Upper lobe of right lung (tissue), 1 donor: ENCODE results near the gene NKD1. TPM values are rescaled to one million over a fixed set of nuclear protein-coding genes. Genes with fewer than 3 reads are reported as not detected.

ENCODE experiments used
- ATAC-seq: fragments of 200-7000 bp; cut with Tn5 transposase; one replicate; pipeline ENCODE4 v1.9.1; 2020; ENCODE audit warnings: mild to moderate bottlenecking, moderate library complexity
- DNase-seq: peaks from one replicate; pipeline ENCODE4 v3.0.0-alpha.2; 2020
- H3K27ac ChIP-seq: fragments of 200-600 bp; one replicate; pipeline ENCODE4 v1.8.0; 2022
- H3K27me3 ChIP-seq: fragments of 200-600 bp; one replicate; pipeline ENCODE4 v1.8.0; 2022; ENCODE audit warnings: mild to moderate bottlenecking
- H3K36me3 ChIP-seq: fragments of 200-600 bp; one replicate; pipeline ENCODE4 v1.8.0; 2022
- H3K4me1 ChIP-seq: fragments of 200-600 bp; one replicate; pipeline ENCODE4 v1.8.0; 2022
- H3K4me3 ChIP-seq: fragments of 200-600 bp; one replicate; pipeline ENCODE4 v1.8.0; 2022; ENCODE audit warnings: mild to moderate bottlenecking
- H3K9me3 ChIP-seq: fragments of 200-600 bp; one replicate; pipeline ENCODE4 v1.8.0; 2022
- intact Hi-C: fragments of 100-400 bp; cut with DNase I; formaldehyde crosslinking; loops from one replicate; pipeline ENCODE4 v1.11.0; 2022
- total RNA-seq: library from RNA; stranded (reverse); fragmentation: NEBNext Ultra II Directional; extraction: Animal tissue kit (Norgen Biotek cat#: 25700); gene quantifications from one replicate; pipeline ENCODE4 v1.2.1, GENCODE V29; 2021
- TF ChIP-seq, protein P1 (sequence below): fragments of 200-600 bp; IDR thresholded peaks from one replicate; pipeline ENCODE4 v1.8.0; 2022; ENCODE audit warnings: antibody characterized with exemption
- donor health status: DM: no; HTN: yes; CAD: no; lungs with severe emphysema.

NKD1 gene
- total RNA-seq, 1 donor from 2014 or later: 47.2 TPM

DNA sequence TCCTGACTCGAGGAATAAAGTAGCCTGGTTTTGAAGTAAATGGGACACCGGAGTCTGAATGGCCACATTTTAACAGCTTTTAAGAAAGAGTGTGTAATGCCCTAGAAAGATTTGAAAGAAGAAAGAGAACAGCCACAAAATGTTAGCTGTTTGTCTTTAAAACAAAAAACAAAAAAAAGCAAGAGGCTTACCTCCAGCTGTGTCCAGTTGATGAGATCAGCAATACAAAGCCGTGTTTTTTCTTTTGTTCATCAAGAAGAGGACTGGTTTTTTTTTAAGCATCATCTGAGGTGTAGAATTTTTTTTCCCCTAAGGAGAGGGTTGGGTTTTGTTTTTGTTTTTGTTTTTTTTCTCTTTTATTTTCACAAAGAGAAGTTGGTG is 58.8 kb downstream of the NKD1 start:
- DNase-seq: no peak
- ATAC-seq: no peak
- TF ChIP-seq, protein P1, sequence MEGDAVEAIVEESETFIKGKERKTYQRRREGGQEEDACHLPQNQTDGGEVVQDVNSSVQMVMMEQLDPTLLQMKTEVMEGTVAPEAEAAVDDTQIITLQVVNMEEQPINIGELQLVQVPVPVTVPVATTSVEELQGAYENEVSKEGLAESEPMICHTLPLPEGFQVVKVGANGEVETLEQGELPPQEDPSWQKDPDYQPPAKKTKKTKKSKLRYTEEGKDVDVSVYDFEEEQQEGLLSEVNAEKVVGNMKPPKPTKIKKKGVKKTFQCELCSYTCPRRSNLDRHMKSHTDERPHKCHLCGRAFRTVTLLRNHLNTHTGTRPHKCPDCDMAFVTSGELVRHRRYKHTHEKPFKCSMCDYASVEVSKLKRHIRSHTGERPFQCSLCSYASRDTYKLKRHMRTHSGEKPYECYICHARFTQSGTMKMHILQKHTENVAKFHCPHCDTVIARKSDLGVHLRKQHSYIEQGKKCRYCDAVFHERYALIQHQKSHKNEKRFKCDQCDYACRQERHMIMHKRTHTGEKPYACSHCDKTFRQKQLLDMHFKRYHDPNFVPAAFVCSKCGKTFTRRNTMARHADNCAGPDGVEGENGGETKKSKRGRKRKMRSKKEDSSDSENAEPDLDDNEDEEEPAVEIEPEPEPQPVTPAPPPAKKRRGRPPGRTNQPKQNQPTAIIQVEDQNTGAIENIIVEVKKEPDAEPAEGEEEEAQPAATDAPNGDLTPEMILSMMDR: no peak
- Histone ChIP-seq H3K4me1 (peaks cover 20% of the 10 kb centered on the region), H3K9me3 (no peaks in the 10 kb centered on the region), H3K27me3 (no peaks in the 10 kb centered on the region), H3K36me3 (no peaks in the 10 kb centered on the region), H3K27ac (no peak overlapping the region), H3K4me3 (no peak overlapping the region)
- intact Hi-C loops: no loop called here

DNA sequence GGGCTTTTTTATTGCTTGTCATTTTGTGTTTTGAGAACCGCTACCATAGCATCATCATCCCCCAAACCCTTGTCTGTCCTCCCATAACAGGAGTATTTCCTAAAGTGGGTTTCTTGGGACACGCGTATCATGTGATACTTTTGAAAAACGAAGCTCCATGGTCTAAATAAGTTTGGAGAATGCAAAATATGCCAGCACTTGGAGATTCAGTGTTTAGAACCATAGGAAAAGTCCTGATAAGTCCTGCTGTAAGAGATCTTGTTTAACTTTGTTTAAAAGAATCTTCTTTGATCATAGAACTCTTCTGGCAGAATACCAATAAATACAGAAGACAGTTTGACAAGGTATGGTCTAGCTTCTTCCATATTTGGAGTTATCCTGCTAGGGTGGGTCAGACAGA is 59.3 kb downstream of the NKD1 start:
- Histone ChIP-seq H3K4me3 (no peak overlapping the region), H3K4me1 (peaks cover 21% of the 10 kb centered on the region), H3K9me3 (no peaks in the 10 kb centered on the region), H3K27me3 (no peaks in the 10 kb centered on the region), H3K36me3 (no peaks in the 10 kb centered on the region), H3K27ac (no peak overlapping the region)
- no peak for DNase-seq
- TF ChIP-seq, protein P1: no peak
- ATAC-seq: no peak
- intact Hi-C loops: no loop called here

DNA sequence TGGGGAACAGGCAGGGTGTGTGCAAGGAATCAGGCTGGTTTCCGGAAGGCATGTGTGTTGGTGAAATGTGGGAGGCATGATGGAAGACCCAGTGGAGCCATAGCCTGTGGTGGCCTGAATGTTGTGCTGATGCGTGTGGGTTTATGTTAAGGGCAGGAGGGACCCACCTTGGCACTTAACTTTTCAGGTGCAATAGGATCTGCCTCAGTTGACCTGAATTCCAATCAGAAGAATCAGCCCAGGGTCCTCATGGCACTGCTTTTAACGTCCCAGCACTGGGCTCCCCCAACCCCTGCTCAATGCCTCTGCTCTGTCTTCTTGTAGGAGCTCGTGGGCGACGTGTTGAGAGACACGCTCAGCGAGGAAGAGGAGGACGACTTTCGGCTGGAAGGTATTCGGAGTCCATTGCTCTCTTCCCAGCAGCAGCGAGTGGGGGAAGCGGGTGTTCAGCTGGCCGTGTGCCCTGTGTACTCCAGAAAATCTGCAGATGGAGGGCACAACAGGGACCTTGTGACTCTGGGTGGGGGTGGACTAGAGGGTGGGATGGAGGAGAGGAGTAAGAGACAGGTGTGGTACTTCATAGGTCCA is 59.9 kb downstream of the NKD1 start:
- no peak for ATAC-seq
- intact Hi-C loops: no loop called here
- H3K4me1 ChIP-seq: peaks cover 21% of the 10 kb centered on the region

DNA sequence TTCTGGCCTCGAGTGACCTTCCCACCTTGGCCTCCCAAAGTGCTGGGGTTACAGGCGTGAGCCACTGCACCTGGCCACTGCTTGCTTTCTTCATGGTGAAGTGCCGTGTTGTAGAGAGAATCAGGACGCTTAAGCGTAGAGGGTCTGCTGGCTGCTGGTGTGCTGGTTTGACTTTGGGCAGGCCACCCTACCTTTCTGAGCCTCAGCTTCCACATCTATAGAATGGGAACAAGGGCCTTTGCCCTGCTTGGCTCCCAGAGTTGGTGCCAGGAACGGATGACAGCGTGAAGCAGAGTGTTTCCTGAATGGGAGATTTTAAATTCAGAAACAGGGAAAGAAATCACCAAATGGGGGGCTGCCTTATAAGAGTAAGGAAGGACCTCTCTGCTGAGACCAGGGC is 60.9 kb downstream of the NKD1 start:
- H3K9me3 ChIP-seq: no peaks in the 10 kb centered on the region
- intact Hi-C loops: no loop called here
- no peak for ATAC-seq
- peaks cover 15% of the 10 kb centered on the region for H3K4me1 ChIP-seq
- DNase-seq: no peak
- H3K4me3 ChIP-seq: no peak overlapping the region
- H3K36me3 ChIP-seq: no peaks in the 10 kb centered on the region
- TF ChIP-seq, protein P1: no peak
- no peak overlapping the region for H3K27ac ChIP-seq
- no peaks in the 10 kb centered on the region for H3K27me3 ChIP-seq

More for the DNA sequence above, 59.9 kb downstream of the NKD1 start:
- Histone ChIP-seq H3K27me3 (no peaks in the 10 kb centered on the region), H3K4me3 (no peak overlapping the region), H3K27ac (no peak overlapping the region), H3K36me3 (no peaks in the 10 kb centered on the region), H3K9me3 (no peaks in the 10 kb centered on the region)
- DNase-seq: no peak
- TF ChIP-seq, protein P1: no peak

DNA sequence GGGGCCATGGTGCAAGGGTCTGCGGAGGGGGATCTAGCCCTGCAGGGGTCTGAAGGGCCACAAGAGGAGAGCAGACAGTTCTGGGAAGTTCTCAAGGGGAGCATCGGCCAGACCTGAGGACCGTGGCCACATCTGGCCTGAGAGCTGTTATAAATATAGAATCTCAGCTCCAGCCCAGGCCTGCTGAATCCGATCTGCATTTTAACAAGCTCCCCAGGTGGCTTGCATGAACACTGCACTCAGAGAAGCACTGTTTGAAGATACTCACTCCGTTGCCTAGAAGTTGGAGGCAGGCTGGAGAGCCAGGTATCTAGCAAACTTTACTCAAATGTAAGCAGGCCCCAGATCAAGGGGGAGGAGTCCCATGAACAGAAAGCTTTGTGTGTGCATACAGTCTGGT is 61.3 kb downstream of the NKD1 start:
- Histone ChIP-seq H3K27ac (no peak overlapping the region), H3K4me1 (peaks cover 15% of the 10 kb centered on the region), H3K9me3 (no peaks in the 10 kb centered on the region), H3K27me3 (no peaks in the 10 kb centered on the region), H3K36me3 (no peaks in the 10 kb centered on the region), H3K4me3 (no peak overlapping the region)
- intact Hi-C loops: no loop called here
- DNase-seq: no peak
- TF ChIP-seq, protein P1: no peak
- no peak for ATAC-seq
